H1 (cell line): Measurements from ENCODE around the gene GP1BB. TPM values are rescaled to one million over a fixed set of nuclear protein-coding genes. Genes with fewer than 3 reads are reported as not detected.

Experiments
- CHD2 ChIP-seq: IDR thresholded peaks from 2 replicates; pipeline ENCODE4 v1.6.1; 2012; ENCODE audit warnings: low read length, improper control_type of control experiment
- EP300 ChIP-seq, 2 experiments: IDR thresholded peaks; 1 replicate in 1 of 2; 2 replicates in 1 of 2; pipeline ENCODE4 v1.6.1; 2011 to 2012; ENCODE audit warnings: low read depth in 2 of 2, low read length in 2 of 2, mild to moderate bottlenecking in 2 of 2, borderline replicate concordance in 1 of 2, inconsistent platforms in 1 of 2, moderate library complexity in 1 of 2
- GABPA ChIP-seq: IDR thresholded peaks from 2 replicates; pipeline ENCODE4 v1.6.1; 2011; ENCODE audit warnings: mild to moderate bottlenecking, low read length, moderate library complexity, borderline replicate concordance; ENCODE audit not compliant: insufficient read depth
- JUND ChIP-seq: IDR thresholded peaks from 2 replicates; pipeline ENCODE4 v1.6.1; 2011; ENCODE audit warnings: mild to moderate bottlenecking, improper control_type of control experiment, low read length
- SRF ChIP-seq: IDR thresholded peaks from 2 replicates; pipeline ENCODE4 v1.6.1; 2011; ENCODE audit warnings: mild to moderate bottlenecking, low read depth, low read length, moderate library complexity
- TAF1 ChIP-seq: IDR thresholded peaks from 2 replicates; pipeline ENCODE4 v1.6.1; 2011; ENCODE audit warnings: mild to moderate bottlenecking, low read depth, low read length
- polyA plus RNA-seq, 7 experiments: library from polyadenylated mRNA; depleted of rRNA in 3 of 7; stranded (reverse) in 5 of 7; unstranded in 2 of 7; fragments of >200 nt in 5 of 7; fragments of 200-250 nt in 2 of 7; gene quantifications; 1 replicate in 5 of 7; 2 replicates in 1 of 7; 4 replicates in 1 of 7; pipeline versions ENCODE4 v1.2.1 to v1.2.3, GENCODE V29; 2011 to 2013; ENCODE audit warnings: missing spikeins in 2 of 7, mixed read lengths in 2 of 7
- total RNA-seq: library from RNA; stranded (reverse); fragmentation: NEBNext Ultra II Directional; extraction: Animal tissue kit (Norgen Biotek cat#: 25700); gene quantifications from 2 replicates; pipeline ENCODE4 v1.2.1, GENCODE V29; 2021
- TF ChIP-seq, protein P1 (sequence below): IDR thresholded peaks from 2 replicates; pipeline ENCODE4 v1.6.1; 2012; ENCODE audit warnings: inconsistent platforms

Gene GP1BB
- total and polyA plus RNA-seq, 2 of the 8 experiments (the other 6 are each of a cell fraction or from before 2014, with no cell fraction given): 0.36 TPM; not detected in 1

- TF ChIP-seq EP300 (IDR thresholded peaks at IDR 0.05; ENCODE audit: borderline replicate concordance in 1 of 2, low read depth in 2 of 2, low read length in 2 of 2) (no peak), TAF1 (no peak), CHD2 (no peak), GABPA (no peak), JUND (no peak), SRF (no peak)
- TF ChIP-seq, protein P1, sequence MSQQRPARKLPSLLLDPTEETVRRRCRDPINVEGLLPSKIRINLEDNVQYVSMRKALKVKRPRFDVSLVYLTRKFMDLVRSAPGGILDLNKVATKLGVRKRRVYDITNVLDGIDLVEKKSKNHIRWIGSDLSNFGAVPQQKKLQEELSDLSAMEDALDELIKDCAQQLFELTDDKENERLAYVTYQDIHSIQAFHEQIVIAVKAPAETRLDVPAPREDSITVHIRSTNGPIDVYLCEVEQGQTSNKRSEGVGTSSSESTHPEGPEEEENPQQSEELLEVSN: no peak
These were observed 16.6 kb downstream of the GP1BB start (continued) for GRCh38 chr22:19739911-19740449.
